ENCODE results near the gene STAT3.
"Not testable (repeated sequence)": the region's sequence is repeated elsewhere in the genome, so short reads cannot be mapped to it uniquely, and the experiment has no call there.

The STAT3 gene
- total RNA-seq = 248 to 405 (median 262) reads per million in 3 experiments

DNA sequence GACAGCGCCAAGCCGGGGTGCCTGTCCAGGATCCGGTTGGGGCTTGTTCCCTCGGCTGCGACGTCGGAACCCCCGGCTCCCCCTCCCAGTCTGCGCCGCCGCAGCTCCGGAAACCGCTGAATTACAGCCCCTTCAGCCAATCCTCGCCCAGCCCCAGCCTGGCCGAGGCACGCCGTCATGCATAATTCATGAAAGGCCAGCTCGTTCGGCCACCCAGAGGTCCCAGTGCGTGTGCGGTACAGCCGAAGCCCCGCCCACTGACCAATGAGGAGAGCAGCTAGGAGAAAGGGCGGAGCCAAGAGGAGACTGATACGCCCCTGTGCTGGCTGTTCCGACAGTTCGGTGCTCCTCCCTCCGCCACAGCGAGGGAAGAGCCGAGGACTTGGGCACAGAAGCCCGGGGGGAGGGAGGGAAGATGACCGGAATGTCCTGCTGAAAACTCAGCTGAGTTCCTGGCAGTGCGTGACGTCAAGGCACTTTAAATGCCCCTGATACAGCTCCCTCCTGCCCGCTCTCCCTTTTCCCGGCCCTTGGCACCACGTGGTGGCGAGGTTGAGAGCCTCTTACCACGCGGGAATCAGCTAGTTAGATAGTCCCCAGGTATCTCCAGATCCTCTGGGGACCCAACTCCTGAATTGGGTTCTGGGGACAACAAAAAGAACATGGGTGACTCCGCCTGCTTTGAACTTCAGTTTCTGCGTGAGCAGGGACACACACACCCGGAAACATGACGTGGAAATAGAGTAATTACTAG lies at the start of gene STAT3:
STAT3 (minus strand) TSS at position 62 of the 754 bp plus-strand sequence. CDS start 39,926 bp downstream, outside the sequence.
- DNase-seq = peak; percentile 100

DNA sequence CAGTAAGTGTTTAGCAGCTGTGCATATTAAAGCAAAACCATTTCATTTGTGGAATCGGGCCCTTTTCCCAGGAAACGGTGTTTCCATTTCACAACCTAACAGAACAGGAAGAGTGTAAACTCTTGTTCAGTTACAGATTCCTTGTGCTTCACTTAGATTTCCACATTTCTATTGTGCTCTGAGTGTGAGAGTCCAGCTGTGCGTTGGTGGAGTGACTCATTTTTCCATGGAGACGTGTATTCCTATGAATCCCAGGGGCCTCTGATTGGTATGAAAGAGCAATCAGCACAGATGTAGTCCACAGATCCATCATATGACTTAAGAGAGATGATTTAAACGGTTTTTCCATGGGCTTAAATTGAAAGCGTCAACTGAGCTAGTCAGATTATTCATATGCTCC lies 48.1 kb upstream of the STAT3 start:
- no peak for DNase-seq

DNA sequence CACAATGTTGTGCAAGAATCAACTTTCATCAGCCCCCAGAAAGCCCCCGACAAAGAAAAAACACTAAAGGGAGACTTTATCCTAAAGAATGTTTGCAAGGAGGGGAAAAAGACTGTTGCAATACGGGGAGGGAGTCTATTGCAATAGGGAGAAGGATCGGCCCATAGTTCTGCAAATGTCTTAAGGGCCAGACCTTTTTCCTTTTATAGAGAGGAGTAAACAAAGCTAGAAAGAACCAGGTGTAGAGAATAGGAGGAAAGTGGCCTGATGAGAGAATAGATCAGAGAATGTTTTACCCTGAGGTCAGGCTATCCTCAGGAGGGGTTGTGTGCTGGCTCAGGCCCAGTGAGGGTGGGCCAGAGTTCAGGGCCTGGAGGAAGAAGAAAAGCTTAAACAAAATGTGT lies 43.5 kb upstream of the STAT3 start:
- no peak for DNase-seq

DNA sequence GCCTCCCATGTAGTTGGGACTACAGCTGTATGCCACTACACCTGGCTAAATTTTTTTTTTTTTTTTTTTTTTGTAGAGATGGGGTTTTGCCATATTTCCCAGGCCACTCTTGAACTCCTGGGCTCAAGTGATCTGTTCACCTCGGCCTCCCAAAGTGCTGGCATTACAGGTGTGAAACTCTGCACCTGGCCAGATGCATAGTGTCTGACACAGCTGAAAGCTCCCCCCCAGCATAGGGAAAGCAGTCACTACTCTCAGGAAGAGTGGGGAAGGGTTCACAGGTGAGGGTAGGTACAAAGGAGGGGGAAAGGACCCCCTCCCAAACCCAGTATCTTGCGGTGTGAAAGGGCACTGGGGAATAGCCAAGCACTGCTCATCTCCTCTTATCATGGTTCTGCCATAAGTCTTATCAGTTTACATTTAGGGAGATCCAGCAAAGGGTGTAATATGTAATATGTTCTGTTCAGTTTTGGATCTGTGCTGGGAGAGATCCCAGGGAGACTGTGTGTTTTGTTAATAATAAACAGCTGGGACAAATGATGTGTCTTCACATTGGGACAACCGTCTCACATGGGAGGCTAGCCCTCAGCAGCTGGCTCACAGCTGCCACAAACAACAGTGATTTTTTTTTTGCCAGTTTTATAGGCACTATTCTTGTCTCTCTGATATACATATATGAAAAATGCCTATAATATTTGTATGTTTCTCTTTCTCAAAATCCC lies 41.6 kb upstream of the STAT3 start:
- DNase-seq = no peak

- peak; percentile 40 for DNase-seq
Measured at GRCh38 chr17:42428141-42428944, 40.1 kb upstream of the STAT3 start.

GRCh38 chr17:42424991-42425610 lies 36.9 kb upstream of the STAT3 start:
- DNase-seq = no peak

DNA sequence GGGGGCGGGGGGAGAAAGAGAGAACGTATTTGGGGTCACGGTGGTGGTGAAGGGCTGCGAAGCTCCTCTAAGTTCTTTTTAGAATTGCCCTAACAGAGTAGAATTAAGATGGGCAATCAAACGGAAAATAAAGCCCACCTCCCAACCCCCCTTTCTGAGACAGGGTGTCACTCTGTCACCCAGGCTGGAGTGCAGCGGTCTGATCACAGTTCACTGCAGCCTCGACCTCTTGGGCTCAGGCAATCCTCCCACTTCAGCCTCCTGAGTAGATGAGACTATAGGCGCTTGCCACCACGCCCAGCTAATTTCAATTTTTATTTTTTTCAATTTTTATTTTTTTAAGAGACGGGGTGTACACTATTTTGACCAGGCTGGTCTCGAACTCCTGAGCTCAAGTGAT lies 35.5 kb upstream of the STAT3 start:
- DNase-seq = no peak

DNA sequence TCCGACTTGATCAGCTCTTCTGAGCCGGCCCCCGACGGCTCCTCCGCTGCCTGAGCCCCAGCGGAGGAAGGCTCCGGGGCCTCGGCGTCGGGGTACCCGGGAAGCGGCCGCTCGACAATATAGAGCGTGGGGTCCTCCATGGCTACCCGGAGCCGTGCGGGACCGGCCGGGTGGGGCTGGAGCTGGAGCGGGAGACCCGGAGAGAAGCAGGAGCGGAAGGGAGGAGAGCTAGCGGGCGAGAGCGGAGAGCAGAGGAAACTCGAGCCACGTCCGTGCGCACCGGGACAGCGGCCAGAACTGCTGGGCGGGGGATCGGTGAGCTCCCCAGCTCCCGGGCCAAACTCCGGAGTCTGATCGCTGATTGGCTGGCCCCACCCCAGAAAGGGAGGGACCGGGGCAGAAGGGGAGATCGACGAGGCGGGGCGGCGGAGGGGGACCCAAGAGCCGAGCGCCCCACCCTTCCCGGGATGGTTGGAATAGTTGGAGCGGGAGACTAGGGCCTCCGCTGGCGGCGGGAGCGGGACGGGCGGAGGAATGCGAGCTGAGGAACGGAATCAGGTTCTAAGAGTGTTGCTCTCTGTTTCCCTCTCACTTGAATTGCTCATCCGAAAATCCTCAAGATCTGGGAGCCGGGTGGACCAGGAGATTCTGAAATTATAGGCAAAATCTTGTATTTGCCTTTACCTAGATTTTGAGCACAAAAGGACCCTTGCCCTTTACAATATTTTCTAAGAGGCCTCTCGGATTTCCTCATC lies 34.9 kb upstream of the STAT3 start, which contains the start of gene CAVIN1:
CAVIN1 (minus strand) TSS at position 299 of the 755 bp plus-strand sequence; CDS start at position 140, 159 bp downstream.
- DNase-seq = no peak

DNA sequence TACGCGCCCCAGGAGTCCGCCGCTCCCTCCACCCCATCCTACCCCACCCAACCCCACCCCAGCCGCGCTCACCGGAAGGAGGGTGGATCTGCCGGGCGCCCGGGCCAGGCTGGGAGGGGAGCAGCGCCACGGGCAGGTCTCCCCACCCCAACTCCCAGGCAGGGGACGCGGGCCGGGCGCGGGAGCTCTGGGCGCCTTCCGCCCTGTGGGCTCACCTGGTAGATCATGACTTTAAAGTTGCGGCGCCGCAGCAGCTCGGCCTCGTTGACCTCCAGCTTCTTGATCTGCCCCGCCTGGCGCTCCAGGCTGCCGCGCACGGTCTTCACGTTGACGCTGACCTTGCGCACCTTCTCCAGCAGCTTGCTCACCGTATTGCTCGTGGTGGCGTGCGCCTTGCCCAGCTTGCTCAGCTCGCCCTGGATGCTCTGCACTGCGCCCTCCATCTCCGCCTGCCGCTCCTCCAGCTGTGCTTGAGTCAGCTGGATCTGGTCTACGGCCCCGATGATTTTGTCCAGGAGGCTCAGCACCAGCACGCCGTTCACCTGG lies 34.2 kb upstream of the STAT3 start:
- no peak for DNase-seq

- DNase-seq = no peak
Measured at GRCh38 chr17:42421507-42422338, 33.5 kb upstream of the STAT3 start.

GRCh38 chr17:42421136-42421506 lies 32.9 kb upstream of the STAT3 start:
- no peak for DNase-seq

DNA sequence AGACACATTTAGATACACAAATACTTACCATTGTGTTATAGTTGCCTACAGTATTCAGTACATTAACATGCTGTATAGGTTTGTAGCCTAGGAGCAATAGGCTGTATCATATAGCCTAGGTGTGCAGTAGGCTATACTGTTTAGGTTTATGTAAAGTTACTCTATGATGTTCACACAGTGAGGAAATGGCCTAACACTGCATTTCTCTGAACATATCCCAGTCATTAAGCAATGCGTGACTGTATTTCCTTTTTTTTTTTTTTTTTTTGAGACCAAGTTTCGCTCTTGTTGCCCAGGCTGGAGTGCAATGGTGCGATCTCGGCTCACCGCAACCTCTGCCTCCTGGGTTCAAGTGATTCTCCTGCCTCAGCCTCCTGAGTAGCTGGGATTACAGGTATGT lies 29.7 kb upstream of the STAT3 start:
- not testable (repeated sequence) for DNase-seq

GRCh38 chr17:42414704-42415409 lies 26.6 kb upstream of the STAT3 start:
- DNase-seq = peak; percentile 40

GRCh38 chr17:42413464-42414040 lies 25.3 kb upstream of the STAT3 start:
- no peak for DNase-seq

GRCh38 chr17:42411905-42412679 lies 23.9 kb upstream of the STAT3 start:
- no peak for DNase-seq

DNA sequence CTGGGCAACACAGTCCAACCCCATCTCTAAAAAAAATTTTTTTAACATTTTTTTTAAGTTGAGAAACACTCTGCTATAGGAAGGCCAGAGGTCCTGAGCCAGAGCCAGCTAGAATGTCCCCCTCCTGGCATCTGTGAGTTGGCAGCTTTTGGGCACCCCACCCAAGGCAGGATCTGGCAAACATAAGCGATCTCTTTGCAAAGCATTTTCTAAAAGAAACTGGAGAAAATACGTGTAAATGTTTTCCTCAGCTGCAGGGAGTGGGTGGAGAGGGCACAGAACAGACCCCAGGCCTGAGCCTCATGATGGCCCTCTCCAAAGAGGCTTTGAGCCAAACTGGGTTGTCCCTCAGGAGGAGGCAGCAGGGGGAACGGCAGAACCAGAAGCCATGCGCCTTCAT lies 23.1 kb upstream of the STAT3 start:
- DNase-seq = no peak

- DNase-seq = no peak
Measured at GRCh38 chr17:42410319-42410685, 22.1 kb upstream of the STAT3 start.

DNA sequence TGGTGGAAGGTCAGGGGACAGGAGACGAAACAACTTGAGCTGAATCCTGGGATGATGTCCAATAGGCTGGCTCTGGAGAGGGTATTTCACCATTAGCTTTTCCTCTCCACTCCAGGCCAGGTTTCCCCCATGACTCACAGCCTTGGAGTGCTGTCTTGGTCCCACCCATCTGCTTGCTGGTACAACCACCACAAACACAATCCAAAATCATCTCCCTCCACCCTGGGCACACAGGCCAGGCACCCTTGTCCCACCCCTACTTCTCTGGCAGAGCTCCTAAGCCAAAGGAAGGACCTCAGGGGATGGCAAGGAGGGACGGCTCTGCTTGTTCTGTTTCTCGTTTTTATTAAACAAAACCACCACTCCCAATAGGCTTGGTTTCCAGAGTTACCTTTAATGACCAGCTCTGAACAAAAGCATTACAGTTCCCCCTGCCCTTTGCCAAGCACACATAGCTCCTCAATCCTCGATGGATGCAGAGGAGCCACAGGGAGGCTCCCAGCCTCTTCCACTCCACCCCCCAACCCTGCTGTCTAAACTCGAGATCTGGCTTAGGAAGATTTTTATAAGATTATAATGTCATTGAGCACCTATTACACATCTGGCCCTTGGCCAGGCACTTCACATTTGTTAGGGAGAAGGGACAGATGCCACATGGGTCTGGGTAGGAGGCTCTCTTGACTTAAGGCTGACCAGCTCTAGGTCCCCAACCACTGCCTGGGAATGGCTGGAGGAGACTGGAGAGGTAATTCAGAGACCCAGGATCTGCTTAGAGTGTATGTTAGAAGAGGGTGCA lies 21.5 kb upstream of the STAT3 start:
- no peak for DNase-seq

All from central memory CD4-positive, alpha-beta T cell (primary cell).